ENCODE measurements around the gene ZMYM2.

The ZMYM2 gene

DNA sequence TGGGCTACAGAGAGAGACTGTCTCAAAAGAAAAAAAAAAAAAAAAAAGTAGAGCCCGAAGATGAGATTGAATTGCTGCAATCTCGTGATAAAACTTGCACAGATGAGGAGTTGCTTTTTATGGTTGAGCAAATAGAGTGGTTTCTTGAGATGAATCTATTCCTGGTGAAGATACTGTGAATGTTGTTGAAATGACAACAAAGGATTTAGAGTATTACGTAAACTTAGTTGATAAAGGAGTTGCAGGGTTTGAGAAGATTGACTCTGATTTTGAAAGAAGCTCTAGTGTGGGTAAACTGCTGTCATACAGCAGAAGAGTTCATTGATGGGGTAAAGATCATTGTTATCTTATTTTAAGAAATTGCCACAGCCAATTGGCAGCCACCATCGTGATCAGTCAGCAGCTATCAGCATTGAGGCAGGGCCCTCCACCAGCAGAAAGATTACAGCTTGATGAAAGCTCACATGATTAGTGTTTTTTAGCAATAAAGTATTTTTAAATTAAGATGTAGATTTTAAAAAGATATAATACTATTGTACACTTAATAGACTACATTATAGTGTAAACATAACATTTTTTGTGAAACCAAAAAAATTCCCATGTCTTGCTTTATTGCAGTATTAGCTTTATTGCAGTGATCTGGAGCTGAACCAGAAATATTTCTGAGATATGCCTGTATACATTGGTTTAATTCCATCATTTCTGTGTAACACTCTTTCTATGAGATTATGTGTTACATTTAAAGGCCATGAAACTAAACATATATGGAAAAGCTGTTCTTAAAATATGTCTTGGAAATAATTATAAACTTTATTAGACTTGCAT is 43.1 kb downstream of the ZMYM2 start:
- DNase-seq (ENCODE audit: low read depth): no peak
- H3K4me3 ChIP-seq (ENCODE audit: low read length): no peak overlapping the region
- TF ChIP-seq, protein P1, sequence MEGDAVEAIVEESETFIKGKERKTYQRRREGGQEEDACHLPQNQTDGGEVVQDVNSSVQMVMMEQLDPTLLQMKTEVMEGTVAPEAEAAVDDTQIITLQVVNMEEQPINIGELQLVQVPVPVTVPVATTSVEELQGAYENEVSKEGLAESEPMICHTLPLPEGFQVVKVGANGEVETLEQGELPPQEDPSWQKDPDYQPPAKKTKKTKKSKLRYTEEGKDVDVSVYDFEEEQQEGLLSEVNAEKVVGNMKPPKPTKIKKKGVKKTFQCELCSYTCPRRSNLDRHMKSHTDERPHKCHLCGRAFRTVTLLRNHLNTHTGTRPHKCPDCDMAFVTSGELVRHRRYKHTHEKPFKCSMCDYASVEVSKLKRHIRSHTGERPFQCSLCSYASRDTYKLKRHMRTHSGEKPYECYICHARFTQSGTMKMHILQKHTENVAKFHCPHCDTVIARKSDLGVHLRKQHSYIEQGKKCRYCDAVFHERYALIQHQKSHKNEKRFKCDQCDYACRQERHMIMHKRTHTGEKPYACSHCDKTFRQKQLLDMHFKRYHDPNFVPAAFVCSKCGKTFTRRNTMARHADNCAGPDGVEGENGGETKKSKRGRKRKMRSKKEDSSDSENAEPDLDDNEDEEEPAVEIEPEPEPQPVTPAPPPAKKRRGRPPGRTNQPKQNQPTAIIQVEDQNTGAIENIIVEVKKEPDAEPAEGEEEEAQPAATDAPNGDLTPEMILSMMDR (IDR thresholded peaks at IDR 0.05; ENCODE audit: insufficient read depth, low read depth, low read length, missing control alignments): no peak

DNA sequence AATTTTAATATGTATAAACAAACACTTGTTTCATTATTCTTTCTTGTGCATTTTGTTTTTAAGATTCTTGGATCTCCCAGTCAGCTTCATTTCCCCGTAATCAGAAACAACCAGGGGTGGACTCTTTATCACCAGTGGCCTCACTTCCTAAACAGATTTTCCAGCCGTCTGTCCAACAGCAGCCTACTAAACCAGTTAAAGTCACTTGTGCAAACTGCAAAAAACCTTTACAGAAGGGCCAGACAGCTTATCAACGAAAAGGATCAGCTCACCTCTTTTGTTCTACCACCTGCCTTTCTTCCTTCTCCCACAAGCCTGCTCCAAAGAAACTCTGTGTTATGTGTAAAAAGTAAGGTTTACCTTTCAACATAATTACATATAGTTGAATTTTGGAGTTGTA is 44.3 kb downstream of the ZMYM2 start:
- TF ChIP-seq, protein P1 (IDR thresholded peaks at IDR 0.05; ENCODE audit: insufficient read depth, low read depth, low read length, missing control alignments): no peak
- DNase-seq (ENCODE audit: low read depth): no peak
- H3K4me3 ChIP-seq (ENCODE audit: low read length): no peak overlapping the region

DNA sequence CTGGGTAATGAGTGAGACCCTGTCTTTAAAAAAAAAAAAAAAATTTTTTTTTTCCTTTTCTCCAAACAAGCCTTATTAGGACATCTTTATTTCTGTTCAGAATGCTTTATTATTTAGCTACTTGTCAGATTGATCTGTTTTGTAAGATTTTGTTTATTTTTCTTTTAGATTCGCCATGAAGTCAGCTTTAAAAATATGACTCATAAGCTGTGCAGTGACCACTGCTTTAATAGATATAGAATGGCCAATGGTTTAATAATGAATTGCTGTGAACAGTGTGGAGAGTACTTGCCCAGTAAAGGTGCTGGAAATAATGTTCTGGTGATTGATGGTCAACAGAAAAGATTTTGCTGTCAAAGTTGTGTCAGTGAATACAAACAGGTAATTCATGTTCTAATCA is 47.7 kb downstream of the ZMYM2 start:
- TF ChIP-seq, protein P1 (IDR thresholded peaks at IDR 0.05; ENCODE audit: insufficient read depth, low read depth, low read length, missing control alignments): no peak
- DNase-seq (ENCODE audit: low read depth): no peak
- H3K4me3 ChIP-seq (ENCODE audit: low read length): no peak overlapping the region

DNA sequence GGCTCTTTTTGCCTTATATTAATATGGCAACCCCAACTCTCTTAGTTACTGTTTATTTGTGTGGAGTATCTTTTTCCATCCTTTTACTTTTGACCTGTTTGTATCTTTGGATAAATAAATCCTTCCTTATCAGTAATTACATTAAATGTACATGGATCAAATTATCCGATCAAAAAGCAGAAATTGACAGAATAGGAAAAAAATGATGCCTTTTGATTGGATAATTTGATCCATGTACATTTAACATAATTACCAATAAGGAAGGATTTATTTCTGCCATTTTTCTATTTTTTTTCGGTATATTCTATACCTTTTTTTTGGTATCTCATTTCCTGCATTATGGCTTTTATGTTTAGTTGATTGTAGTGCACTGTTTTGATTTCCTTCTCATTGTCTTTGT is 57.2 kb downstream of the ZMYM2 start:
- no peak for DNase-seq (ENCODE audit: low read depth)
- TF ChIP-seq, protein P1 (IDR thresholded peaks at IDR 0.05; ENCODE audit: insufficient read depth, low read depth, low read length, missing control alignments): no peak
- H3K4me3 ChIP-seq (ENCODE audit: low read length): no peak overlapping the region

DNA sequence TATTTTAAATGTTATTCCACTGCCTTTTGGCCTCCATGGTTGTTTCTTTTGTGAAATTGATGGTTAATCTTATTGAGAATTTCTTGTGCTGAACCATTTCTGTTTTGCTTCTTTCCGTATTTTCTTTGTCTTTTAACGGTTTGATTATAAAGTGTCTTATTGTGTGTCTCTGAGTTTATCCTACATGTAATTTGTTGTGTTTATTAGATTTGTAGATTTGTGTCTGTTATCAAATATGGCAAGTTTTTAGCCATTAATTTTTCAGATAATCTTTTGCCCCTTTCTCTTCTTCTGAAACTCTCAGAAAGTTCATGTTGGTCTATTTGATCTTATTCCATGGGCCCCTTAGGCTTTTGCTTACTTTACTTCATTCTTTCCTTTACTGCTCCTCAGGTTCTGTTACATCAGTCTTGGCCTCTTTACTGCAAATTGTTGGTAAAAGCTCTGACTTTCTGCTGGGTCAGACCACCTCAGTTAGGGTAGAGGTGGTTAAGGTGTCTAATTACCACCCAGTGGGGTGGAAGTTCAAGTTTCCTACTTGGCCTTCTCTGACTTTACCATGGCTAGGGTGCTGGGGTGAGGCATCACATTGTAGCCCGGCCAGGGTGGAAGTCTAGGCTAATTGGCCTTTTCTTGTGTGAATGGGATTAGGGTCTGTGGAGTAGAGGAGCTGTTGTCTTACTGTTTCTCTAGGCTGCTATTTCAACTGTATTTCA is 58.3 kb downstream of the ZMYM2 start:
- no peak for DNase-seq (ENCODE audit: low read depth)
- TF ChIP-seq, protein P1 (IDR thresholded peaks at IDR 0.05; ENCODE audit: insufficient read depth, low read depth, low read length, missing control alignments): no peak
- H3K4me3 ChIP-seq (ENCODE audit: low read length): no peak overlapping the region

DNA sequence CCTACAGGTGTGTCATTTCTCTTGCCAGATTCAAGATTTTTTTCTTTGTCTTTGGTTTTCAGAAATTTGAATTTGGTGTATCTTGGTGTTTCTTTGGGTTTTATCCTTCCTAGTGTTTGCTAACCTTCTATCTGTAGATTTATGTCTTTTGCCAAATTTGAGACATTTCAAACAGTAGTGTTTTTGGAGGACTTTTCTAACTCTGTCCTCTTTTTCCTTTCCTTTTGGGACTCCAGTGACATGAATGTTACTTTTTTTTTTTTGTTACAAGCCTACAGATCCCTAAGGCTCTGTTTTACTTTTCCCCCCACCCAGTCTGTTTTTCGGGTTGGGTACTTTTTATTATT is 58.8 kb downstream of the ZMYM2 start:
- no peak overlapping the region for H3K4me3 ChIP-seq (ENCODE audit: low read length)
- no peak for DNase-seq (ENCODE audit: low read depth)
- TF ChIP-seq, protein P1 (IDR thresholded peaks at IDR 0.05; ENCODE audit: insufficient read depth, low read depth, low read length, missing control alignments): no peak

All from epithelial cell of esophagus (primary cell).